Measurements from ENCODE around the gene PHF12.

Gene PHF12

DNA sequence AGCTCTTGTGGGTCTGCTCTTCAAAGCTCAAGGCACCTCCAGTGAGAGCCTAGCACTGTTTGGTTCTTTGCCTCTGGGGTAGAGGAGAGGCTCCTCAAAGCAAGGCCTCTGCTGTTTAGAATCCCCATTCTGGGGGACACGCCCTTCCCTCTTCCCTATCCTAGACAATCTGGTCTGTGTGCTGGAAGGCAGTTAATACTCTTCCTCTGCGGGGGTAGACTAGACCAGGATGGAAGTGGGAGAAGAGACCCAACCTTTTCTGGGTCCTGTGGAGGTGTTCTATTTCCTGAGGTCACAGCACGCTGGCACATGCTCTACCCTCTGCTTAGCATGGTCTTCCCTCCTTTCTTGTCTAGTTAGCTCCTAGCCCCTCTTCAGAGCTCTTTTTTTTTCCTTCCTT is 88.8 kb downstream of the PHF12 start:
- Histone ChIP-seq H3K4me1 (ENCODE audit: control insufficient read depth, insufficient read depth, low read length, poor library complexity, severe bottlenecking) (no peaks in the 10 kb centered on the region), H3K4me3 (ENCODE audit: insufficient read depth, low read depth, low read length, poor library complexity, severe bottlenecking) (no peak overlapping the region), H3K9me3 (ENCODE audit: control insufficient read depth, low read length) (no peaks in the 10 kb centered on the region), H3K36me3 (ENCODE audit: control insufficient read depth, insufficient read depth, low read length) (peaks cover 27% of the 10 kb centered on the region), H3K27me3 (replicated peaks; ENCODE audit: control insufficient read depth, insufficient read depth, low read length, poor library complexity, severe bottlenecking) (no peaks in the 10 kb centered on the region), H3K27ac (ENCODE audit: insufficient read depth, low read length, poor library complexity, severe bottlenecking) (no peak overlapping the region)
- DNase-seq = no peak

DNA sequence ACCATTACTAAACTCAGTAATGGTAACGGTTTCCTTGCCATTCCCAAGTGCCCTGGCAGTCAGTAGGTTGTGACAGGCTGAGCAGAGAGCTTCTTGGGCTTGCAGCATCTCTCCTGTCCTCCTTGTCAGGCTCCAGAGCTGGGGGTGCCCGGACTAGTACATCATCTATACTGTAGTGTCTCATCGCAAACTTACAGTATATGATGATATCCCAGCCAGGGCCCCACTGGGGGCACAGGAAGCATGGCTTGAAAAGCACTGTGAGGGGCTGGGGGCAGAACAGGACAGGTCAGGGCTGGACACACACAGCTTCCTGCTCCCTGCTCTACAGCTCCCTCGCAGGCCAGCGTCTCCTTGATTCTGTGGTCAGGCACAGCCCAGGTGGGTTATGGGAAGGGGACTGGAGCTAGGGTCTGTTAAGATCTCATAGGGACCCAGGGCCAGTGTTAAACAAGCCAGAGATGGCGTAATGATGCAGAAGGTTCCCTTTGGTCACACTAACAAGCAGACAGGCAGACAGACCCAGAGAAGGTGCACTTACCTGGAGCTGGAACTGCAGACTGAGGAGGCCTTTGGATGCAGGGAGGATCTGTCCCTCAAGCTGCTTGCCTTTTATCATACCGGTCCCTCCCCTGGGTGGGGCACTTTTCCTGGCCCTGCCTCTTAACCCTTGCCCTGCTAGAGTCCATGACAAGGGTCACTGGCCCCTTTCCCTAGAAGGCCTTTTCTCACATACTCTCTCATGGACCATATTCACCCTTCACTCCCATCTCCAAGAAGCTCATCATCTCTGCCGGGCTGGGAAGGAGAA is 89.7 kb downstream of the PHF12 start:
- no peaks in the 10 kb centered on the region for H3K4me1 ChIP-seq (ENCODE audit: control insufficient read depth, insufficient read depth, low read length, poor library complexity, severe bottlenecking)
- no peak overlapping the region for H3K27ac ChIP-seq (ENCODE audit: insufficient read depth, low read length, poor library complexity, severe bottlenecking)
- H3K27me3 ChIP-seq (replicated peaks; ENCODE audit: control insufficient read depth, insufficient read depth, low read length, poor library complexity, severe bottlenecking) = no peaks in the 10 kb centered on the region
- no peak for DNase-seq
- H3K4me3 ChIP-seq (ENCODE audit: insufficient read depth, low read depth, low read length, poor library complexity, severe bottlenecking) = no peak overlapping the region
- no peaks in the 10 kb centered on the region for H3K9me3 ChIP-seq (ENCODE audit: control insufficient read depth, low read length)
- peaks cover 28% of the 10 kb centered on the region for H3K36me3 ChIP-seq (ENCODE audit: control insufficient read depth, insufficient read depth, low read length)

DNA sequence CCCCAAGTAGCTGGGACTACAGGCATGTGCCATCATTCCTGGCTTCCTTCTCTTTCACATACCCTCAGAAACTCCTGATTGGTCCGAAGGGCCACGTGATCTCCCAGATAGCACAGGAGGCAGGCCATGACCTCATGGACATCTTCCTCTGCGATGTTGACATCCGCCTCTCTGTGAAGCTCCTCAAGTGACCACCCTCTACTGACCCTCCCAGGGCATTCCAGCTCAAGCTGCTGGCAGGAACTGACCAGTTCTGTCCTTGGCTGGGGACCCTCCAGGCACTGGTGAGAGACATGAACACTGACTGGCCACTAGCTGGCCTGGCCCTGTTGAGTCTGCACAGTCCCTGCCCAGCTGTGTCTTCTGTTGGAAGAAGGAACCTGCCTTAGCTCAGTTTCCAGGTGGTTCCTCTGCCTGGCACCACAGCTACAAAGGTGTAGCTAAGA is 90.9 kb downstream of the PHF12 start:
- DNase-seq = no peak
- no peak overlapping the region for H3K27ac ChIP-seq (ENCODE audit: insufficient read depth, low read length, poor library complexity, severe bottlenecking)
- H3K4me3 ChIP-seq (ENCODE audit: insufficient read depth, low read depth, low read length, poor library complexity, severe bottlenecking) = no peak overlapping the region
- H3K4me1 ChIP-seq (ENCODE audit: control insufficient read depth, insufficient read depth, low read length, poor library complexity, severe bottlenecking) = peaks cover 5% of the 10 kb centered on the region
- no peaks in the 10 kb centered on the region for H3K9me3 ChIP-seq (ENCODE audit: control insufficient read depth, low read length)
- H3K27me3 ChIP-seq (replicated peaks; ENCODE audit: control insufficient read depth, insufficient read depth, low read length, poor library complexity, severe bottlenecking) = no peaks in the 10 kb centered on the region
- peaks cover 28% of the 10 kb centered on the region for H3K36me3 ChIP-seq (ENCODE audit: control insufficient read depth, insufficient read depth, low read length)

DNA sequence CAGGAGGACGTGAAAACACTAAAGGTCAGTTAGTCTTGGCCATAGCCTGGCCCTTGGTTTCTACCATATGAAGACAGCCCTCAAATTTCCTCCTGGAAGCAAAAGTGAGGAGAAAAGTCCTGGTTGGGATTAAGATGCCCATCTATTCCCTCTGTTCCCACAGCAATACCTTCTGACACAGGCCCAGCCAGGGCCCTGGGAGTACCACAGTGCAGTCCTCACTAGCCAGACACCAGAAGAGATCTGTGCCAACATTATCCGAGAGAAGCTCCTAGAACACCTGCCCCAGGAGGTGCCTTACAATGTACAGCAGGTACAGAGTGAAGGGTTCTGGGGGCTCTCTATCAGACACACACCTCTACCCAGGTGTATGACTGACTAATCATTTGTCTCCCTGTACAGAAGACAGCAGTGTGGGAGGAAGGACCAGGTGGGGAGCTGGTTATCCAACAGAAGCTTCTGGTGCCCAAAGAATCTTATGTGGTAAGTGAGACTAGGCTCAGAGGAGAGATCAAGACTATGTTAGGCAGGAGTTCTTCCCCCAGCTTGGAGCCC is 92.4 kb downstream of the PHF12 start:
- Histone ChIP-seq H3K4me1 (ENCODE audit: control insufficient read depth, insufficient read depth, low read length, poor library complexity, severe bottlenecking) (peaks cover 11% of the 10 kb centered on the region), H3K4me3 (ENCODE audit: insufficient read depth, low read depth, low read length, poor library complexity, severe bottlenecking) (no peak overlapping the region), H3K27me3 (replicated peaks; ENCODE audit: control insufficient read depth, insufficient read depth, low read length, poor library complexity, severe bottlenecking) (no peaks in the 10 kb centered on the region), H3K9me3 (ENCODE audit: control insufficient read depth, low read length) (no peaks in the 10 kb centered on the region), H3K27ac (ENCODE audit: insufficient read depth, low read length, poor library complexity, severe bottlenecking) (no peak overlapping the region), H3K36me3 (ENCODE audit: control insufficient read depth, insufficient read depth, low read length) (peaks cover 28% of the 10 kb centered on the region)
- DNase-seq = no peak

DNA sequence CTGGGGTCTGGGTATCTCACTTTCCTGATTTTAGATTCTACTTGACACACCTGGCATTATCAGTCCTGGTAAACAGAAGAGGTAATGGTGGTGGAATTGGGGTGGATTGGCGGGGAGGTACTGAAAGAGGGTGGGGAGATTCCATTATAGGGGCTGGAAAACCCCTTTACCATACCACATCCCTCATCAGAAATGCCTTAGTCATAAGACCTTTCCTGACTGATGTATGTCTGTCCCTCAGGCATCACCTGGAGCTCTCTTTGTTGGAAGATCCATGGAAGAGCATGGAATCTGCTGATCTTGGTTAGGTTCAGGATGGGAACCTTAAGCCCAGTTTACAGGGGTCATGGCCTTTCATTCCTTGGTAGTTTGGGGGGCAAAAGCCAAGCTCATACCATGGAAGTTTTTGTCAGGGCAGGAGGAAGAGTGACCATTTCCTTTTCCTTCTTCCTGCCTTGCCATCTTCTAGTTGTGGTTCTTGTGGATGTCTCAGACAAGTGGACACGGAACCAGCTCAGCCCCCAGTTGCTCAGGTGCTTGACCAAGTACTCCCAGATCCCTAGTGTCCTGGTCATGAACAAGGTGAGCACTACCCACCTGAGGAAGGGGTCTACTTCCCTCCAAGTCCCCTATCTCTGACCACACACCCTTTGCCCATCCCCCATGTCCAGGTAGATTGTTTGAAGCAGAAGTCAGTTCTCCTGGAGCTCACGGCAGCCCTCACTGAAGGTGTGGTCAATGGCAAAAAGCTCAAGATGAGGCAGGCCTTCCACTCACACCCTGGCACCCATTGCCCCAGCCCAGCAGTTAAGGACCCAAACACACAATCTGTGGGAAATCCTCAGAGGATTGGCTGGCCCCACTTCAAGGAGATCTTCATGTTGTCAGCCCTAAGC is 93.2 kb downstream of the PHF12 start:
- Histone ChIP-seq H3K27ac (ENCODE audit: insufficient read depth, low read length, poor library complexity, severe bottlenecking) (no peak overlapping the region), H3K27me3 (replicated peaks; ENCODE audit: control insufficient read depth, insufficient read depth, low read length, poor library complexity, severe bottlenecking) (no peaks in the 10 kb centered on the region), H3K9me3 (ENCODE audit: control insufficient read depth, low read length) (no peaks in the 10 kb centered on the region), H3K4me1 (ENCODE audit: control insufficient read depth, insufficient read depth, low read length, poor library complexity, severe bottlenecking) (peaks cover 11% of the 10 kb centered on the region), H3K36me3 (ENCODE audit: control insufficient read depth, insufficient read depth, low read length) (peaks cover 28% of the 10 kb centered on the region), H3K4me3 (ENCODE audit: insufficient read depth, low read depth, low read length, poor library complexity, severe bottlenecking) (no peak overlapping the region)
- no peak for DNase-seq

DNA sequence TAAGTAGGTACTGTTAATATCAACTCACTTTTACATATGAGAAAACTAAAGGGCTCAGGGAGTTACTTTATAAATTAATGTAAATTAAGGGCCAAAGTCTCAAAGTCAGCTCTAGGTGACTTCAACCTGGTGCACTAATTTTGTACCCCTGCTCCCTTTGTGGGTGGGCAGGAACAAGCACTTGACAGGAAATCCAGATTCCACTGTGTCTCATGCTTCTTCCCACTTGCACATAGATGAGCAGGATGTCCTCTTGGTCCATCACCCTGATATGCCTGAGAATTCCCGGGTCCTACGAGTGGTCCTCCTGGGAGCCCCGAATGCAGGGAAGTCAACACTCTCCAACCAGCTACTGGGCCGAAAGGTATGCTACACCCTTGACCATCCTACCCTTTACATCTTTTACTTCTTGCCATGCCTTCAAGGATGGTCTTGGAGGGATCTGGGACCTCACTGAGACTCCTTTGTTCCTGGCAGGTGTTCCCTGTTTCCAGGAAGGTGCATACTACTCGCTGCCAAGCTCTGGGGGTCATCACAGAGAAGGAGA is 95.2 kb downstream of the PHF12 start:
- no peak for DNase-seq
- Histone ChIP-seq H3K27me3 (replicated peaks; ENCODE audit: control insufficient read depth, insufficient read depth, low read length, poor library complexity, severe bottlenecking) (no peaks in the 10 kb centered on the region), H3K27ac (ENCODE audit: insufficient read depth, low read length, poor library complexity, severe bottlenecking) (no peak overlapping the region), H3K4me1 (ENCODE audit: control insufficient read depth, insufficient read depth, low read length, poor library complexity, severe bottlenecking) (peaks cover 11% of the 10 kb centered on the region), H3K36me3 (ENCODE audit: control insufficient read depth, insufficient read depth, low read length) (peaks cover 28% of the 10 kb centered on the region), H3K4me3 (ENCODE audit: insufficient read depth, low read depth, low read length, poor library complexity, severe bottlenecking) (no peak overlapping the region), H3K9me3 (ENCODE audit: control insufficient read depth, low read length) (no peaks in the 10 kb centered on the region)

DNA sequence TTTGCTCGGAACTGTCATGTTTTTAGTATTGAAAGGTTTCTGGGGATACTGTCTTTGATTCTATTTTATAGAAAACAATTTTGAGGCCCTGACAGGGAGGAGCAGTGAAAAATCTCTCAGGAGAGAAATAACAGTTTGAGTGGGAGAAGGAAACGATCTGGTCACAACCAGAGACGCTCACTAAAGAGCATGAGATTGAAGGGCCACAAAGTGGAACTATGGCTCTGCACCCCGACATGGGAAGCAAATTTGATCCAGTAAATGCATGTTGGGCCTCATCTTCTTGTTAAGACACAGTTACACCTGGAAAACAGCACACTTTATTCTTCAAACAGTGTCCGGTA is 96.0 kb downstream of the PHF12 start:
- no peak for DNase-seq
- H3K9me3 ChIP-seq (ENCODE audit: control insufficient read depth, low read length) = no peaks in the 10 kb centered on the region
- peak overlapping the region; percentile 71 for H3K4me3 ChIP-seq (ENCODE audit: insufficient read depth, low read depth, low read length, poor library complexity, severe bottlenecking)

More for the DNA sequence above, 96.0 kb downstream of the PHF12 start:
- peak overlapping the region; percentile 72 for H3K27ac ChIP-seq (ENCODE audit: insufficient read depth, low read length, poor library complexity, severe bottlenecking)
- H3K4me1 ChIP-seq (ENCODE audit: control insufficient read depth, insufficient read depth, low read length, poor library complexity, severe bottlenecking) = peaks cover 11% of the 10 kb centered on the region
- no peaks in the 10 kb centered on the region for H3K27me3 ChIP-seq (replicated peaks; ENCODE audit: control insufficient read depth, insufficient read depth, low read length, poor library complexity, severe bottlenecking)
- H3K36me3 ChIP-seq (ENCODE audit: control insufficient read depth, insufficient read depth, low read length) = peaks cover 24% of the 10 kb centered on the region
